HG02642 (cell line): ENCODE results near the gene ITPR1.
A peak's percentile ranks its signal among the peaks of the same experiment; 100 is the strongest.

Experiments
- ATAC-seq: cut with Tn5 transposase; IDR thresholded peaks from one replicate; pipeline ENCODE4 v1.9.1; 2021; ENCODE audit warnings: mild to moderate bottlenecking; ENCODE audit not compliant: unreplicated experiment, poor library complexity

ITPR1 gene

DNA sequence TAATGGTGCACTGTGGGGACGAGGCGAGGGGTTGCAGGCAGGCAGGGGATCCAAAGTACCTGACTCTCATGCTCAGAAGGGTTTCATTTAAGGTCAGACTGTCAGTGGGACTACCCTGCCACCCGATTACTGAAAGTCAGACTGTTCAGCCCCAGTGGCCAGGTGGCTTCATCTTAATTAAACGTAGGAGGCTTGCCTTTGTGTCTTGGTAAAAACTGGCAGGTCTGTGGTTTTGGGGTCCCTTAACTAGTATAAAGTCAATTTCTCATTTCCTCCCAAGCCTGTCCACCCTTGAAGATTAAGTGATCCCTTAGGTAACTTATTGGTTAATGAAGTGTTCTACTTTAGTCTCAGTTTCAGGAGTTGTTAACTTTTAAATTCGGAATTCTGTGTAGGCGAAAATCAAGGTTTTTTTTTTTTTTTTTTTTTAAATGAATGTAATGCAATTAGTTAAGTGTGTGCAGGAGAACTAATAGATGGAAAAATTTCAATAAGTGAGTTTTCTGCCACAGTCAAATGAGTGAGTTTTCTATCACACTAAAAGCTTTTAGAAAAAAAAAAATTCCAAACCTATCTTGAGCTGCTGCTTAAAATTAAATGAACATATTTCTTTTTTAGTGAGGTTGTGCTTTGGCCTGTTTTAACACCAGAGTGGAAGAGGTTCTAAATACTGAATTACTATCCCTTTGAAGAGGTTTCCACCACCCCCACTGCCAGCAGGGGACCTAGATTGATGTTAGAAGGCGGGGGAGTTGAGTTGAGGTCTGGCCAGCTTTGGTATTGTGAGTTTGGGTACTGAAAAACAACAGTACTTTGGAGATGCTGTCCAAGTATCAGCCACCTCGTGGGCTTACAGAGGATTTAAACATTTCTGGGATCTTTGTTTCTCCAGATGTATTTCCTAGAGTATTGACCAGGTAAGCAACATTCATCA, 15.2 kb downstream of the ITPR1 start:
- peak; percentile 80 for ATAC-seq

DNA sequence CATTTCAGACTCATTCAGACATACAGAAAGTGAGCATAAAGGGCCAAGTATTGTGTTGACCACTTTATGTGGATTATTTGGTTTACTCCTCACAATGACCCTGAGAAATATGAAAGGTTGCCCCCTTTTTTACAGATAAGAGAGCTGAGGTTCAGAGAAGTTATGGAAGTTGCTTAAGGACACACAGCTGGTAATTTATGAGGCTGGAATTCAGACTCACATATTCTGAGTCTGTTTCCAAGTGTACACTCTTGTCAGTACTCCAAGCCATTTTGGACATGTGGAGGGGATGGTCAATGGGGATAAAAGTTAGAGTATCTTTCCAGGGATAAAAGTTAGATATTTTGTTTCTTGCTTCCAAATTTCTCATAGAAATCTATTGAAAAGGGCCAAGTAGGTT, 15.9 kb downstream of the ITPR1 start:
- ATAC-seq = no peak

DNA sequence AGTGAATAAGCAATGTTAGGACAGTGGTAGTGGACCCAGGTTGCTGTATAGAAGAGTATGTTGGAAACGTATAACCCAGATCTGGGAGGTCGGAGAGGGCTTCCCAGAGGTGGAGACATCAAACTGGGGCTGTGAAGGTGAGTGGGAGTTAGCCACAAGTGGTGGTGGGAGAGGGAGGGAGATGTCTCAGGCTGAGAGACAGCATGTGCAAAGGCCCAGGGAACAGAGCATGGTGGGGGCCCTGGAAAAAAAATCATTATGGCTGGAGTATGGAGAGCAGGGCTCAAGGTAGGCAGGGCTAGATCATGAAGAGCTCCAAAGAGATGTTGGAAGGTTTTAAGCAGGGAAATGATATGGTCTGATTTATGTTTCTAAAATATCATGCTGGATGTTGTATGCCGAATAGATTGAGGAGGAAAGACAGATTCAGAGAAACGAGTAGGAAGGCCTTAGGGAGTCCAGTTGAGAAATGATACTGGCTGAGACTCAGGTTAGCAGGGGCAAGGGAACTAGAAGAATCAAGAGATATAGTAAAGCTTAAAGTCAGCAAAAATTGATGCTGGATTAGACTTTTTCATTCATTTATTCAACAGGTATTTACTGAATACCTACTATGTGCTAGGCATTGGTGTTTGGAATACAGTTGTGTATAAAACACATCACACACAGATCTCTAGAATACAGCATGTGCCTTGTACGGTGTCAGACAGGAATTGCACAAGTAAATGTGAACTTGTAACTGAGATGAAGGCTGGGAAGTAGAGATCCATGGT, 17.0 kb downstream of the ITPR1 start:
- ATAC-seq = no peak

GRCh38 chr3:4511491-4512262, 18.5 kb downstream of the ITPR1 start:
- ATAC-seq = no peak

DNA sequence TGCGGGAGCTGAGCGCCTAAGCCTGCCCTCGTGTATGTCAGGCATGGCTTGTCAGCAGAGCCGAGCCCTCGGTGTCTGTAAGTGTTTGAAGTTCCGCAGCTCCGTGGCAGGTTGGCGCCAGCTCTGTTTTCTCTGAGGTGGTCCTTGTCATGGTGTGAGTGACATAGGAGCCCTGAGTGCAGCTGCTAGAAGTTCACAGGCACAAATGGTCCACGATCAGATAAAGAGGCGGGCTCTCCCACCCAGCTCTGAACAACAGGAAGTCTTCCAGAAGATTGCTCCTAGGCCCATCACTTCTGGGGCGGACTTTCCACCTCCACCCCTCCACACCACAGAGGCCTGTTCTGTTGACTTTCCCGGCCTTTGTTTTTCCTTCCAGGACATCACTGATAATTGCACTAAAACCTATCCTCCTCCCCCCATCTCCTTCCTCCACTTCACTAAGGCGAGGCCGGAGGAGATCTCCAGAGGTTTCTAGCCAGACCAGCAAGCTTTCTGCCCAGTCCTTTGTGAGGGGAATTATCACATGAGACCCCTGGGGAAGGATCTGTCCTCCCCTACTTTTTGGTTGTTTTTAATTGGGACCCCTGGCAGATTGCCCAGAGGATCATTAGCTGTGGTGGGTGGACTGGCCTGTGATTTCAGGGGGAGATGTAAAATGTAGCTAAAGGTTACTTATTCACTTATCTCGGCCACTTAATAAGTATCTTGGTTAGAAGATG, 19.9 kb downstream of the ITPR1 start:
- no peak for ATAC-seq

- no peak for ATAC-seq
Observed at GRCh38 chr3:4514321-4514720, 21.2 kb downstream of the ITPR1 start.

GRCh38 chr3:4514916-4515315, 21.8 kb downstream of the ITPR1 start:
- no peak for ATAC-seq

DNA sequence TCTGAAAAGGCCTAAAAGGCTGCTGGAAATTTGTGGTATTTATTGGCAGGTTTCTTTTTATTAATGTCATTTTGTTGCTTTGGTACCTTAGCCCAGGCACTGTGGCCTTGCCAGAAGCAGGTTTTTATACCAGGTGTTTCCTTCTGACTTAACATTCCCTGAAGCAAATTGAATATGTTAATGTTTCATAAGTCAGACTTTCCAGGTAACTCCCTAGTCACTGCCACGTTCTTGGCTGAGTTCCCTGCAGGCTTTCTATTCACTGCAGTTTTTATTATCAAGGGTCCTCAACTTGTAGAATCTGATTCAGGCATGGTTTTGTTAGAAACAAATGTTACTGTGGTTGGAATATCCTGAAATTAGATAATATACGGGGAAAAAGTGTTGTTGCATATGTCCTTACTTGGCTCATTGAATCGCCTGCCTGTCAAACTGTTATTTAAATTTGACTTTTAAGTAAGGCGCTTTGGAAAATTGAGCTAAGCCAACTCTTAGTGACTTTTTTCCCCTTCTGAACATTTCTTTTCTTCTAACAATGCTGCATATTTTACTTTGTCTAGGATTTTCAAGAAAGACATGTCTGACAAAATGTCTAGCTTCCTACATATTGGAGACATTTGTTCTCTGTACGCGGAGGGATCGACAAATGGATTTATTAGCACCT, 22.9 kb downstream of the ITPR1 start:
- ATAC-seq = no peak

DNA sequence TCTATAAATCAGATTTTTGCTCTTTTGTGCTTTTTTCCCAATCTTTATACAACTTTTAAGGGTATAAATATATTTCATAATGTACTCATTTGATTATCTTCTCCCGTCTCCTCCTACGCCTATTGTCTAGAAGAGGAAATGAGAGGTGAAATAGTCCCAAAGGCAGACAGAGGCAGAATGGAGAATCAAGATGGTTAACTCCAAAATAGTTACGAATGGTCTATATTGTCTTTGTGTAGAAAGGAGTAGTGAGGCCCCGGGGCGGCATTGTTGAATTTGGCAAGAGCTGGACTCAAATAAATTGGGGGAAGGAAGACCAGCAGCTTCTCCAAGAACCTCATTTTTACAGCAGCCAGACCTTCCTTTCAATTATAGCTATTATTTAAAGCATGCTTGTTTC, 23.9 kb downstream of the ITPR1 start:
- no peak for ATAC-seq

DNA sequence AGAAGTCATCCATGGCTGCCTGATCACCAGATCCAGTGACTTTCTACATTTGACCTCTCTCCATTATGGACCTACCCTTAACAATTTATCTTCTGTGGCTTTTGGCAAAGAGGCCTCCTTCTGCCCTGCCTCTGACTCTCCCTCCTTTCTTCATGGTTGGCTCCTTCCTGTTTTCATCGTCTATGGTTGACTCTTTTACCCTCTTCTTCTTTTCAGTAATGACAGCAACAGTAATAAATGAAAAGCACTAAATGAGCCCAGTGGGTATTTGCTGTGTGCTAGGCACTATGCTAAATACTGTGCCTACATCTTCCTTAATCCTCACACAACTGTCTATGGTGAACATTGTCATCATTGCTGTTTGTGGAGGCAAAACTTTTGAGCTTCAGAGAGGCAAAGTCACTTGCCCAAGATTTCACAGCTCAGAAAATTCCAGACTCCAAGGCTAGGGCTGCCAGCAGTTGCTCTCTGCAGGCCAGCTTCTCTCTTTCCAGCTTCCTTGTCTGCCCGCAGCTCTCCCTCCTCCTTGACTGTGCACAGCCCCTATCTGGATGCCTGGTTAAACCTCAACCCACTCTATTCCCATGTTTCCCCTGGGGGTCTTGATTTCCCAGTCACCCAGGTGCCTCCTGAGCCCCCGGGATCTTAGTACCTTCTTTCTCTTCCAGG, 24.6 kb downstream of the ITPR1 start:
- no peak for ATAC-seq

DNA sequence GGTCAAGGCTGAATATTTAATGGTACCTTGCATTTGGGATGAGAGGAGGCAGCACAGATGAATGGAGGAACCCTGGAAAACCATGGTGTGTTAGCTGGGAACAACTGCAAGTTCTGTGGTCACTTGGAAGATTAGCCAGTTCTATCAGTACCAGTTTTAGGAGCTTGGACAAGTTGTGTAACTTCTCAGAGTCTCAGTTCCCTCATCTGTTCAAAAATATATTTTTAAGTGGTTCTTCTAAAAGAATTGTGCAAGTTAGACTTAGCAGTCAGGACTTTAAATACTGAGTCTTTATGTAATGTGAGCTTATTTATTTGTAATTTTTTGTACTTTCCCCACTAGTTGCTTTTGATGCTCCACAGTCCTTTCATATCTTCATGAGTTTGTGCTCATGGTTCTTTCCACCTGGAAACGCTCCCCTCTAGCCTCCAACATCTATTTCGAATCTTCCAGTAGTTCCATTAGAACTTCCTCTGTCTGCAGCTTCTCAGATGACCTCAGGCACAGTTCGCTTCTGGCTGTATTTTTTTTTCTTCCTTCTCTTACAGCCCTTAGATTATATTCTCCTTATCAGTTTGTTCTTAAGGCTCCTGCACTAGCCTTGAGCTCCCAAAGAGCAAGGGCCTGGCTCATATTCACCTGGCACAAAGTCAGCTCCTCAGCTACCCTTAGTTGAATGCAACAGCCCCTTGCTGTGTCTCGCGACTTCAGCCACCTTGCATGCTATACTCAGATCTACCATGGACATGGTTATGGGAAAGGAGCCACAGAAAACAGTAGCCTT, 27.1 kb downstream of the ITPR1 start:
- no peak for ATAC-seq

DNA sequence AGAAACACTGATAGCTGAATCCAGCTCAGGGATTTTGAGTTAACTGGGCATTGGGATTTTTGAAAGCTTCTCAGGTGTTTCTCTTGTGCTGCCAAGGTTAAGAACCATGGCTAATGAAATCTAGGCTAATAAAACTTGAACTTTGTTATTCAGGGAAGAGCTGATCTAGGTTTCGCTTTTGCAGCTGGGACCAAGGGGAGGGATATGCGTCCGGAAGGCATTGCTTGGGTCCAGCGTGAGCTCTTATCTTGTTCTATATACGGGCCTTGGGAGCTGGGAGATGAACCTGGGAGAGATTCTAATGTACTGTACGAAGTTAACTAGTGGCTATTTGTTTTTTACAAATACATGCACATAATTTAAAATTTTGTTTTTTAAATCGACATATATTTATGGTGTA, 29.8 kb downstream of the ITPR1 start:
- ATAC-seq = no peak

DNA sequence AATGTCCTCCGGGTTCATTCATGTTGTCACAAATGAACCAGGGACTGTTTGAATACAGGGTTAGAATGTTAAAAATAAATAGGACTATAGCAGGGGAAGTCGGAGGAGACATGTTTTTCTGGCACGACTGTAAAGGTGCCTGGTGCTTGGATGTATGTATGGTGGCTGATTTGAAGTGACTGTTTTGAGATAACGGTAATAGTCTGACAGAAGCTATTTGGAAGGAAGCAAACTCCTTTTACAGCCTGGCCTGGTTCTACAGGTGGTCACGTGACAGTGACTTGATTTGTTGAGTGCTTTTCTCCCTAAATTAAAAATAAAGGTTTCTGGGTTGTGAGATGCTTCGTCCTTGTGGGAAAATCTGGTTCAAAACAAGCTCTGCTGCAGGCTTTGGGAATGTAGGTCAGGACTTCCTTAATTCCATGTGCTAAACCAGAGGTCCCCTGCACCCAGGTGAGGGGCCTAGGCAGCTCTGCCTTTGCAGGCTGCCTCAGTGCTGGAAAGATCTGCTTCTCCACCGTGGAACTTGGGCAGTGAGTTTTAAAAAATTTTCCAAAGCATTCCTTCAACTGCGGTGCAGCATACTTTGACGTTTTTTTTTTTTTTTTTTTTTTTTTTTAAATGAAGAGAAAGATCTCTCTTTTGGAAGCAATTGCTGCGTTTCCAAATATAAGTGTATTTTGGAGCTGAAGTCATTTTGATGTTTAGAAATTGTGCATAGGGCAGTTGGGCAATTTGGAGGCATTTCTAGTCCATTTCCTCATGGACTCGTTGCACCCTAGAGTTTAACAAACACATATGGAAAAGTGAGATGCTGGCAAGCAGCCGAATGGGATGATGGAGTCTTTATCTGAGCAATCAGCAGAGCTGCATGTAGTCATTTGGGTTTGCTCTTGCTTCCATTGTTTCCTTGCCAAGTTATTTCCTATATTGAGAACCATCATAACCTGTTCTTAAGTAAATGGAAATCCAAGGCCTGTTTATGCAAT, 30.9 kb downstream of the ITPR1 start:
- no peak for ATAC-seq

DNA sequence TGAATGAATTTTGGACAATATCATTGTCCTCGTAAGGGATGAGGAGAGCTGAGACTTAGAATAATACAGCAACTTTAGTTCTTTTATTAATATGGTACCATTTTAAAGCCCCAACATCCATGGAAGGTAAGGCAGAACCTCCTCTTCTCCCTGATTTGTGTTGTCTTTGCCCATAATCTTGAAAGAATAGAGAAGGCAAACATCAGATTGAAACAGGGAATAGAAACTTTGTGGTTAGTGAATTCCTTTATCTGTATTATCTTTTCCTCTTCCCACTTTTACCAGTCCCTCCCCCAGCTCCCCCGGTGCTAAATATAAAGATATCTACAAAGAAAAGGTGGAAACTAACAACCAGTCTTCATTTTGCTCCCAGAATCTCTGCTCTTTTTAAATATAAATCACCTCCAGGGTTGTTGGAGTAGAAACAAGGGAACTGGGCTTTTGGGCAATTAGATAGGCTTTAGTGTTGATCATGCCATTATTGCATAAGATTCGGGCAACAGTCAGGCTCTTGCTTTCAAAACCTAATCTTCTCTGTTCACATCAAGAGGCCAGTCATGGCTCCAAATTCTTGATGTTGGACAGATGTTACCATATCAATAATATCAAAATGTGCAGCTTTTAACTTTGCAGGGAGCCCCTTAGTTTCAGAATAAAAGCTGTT, 32.5 kb downstream of the ITPR1 start:
- ATAC-seq = no peak

DNA sequence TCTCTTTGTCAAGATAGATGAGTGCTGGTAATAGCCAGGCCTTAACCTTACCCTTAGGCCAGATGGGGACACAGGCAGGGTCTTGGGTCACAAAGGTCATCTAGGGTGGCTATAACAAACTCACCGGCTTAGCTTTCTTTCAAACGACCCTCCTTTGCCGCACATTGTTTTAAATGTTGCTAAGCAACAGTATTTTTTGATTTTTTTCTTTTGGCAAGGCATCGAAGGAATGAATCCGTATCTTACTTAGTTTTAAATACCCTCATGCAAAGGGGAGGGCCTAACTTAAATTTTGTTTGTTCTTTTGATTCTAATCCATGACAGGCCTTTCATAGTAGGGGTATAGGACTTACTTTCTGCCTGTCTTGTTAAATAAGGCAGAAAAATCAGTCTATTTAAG, 35.2 kb downstream of the ITPR1 start:
- no peak for ATAC-seq

DNA sequence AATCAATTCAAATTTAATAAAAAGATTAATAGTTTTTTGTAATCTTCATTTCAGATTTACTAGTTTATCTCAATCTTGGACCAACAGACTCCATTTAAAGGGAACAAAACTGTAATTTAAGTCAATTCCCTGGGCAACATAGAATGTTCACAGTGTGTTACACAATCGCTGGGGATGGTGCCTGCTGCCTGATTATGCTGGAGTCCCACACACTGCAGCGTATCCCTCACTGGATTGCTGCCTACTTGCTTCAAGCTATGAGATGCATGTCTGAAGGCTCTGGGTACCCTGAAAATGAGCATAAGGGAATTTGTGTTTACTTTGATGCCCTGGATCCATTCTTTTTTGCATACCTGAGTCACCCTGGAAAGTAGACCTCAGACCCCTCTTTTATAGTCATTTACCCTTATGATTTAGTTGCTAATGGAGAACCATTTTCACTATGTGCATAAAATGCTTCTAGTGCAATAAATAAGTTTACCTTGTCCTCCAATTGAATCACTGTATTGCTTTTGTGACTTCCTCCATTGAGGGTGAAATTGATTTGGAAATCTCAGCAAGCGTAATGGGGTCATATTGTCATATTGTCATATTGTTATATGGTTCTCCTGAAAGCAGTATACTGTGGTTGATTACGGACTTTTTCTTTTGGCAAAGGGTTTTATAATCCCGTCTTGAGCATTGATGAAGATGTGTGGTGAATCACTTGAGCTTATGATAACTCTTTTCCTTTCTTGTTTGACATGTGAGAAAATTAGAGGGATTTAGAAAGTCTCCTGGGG, 35.9 kb downstream of the ITPR1 start:
- no peak for ATAC-seq
